DND-41 (cell line): Measurements from ENCODE around the gene TCF4.

Experiments
- CTCF ChIP-seq: IDR thresholded peaks from 2 replicates; pipeline ENCODE4 v1.5.1; 2012; ENCODE audit warnings: borderline replicate concordance, low read length, moderate library complexity, mild to moderate bottlenecking; ENCODE audit not compliant: poor library complexity, severe bottlenecking; ENCODE audit errors: extremely low read depth
- EZH2 ChIP-seq: IDR thresholded peaks from 3 replicates; pipeline ENCODE4 v1.6.1; 2012; ENCODE audit warnings: borderline replicate concordance, low read depth, mild to moderate bottlenecking, moderate library complexity, low read length, inconsistent platforms; ENCODE audit not compliant: severe bottlenecking

GRCh38 chr18:55466789-55467188 is 121.2 kb downstream of the TCF4 start:
- no peak for TF ChIP-seq CTCF
- no peak for TF ChIP-seq EZH2
